Parathyroid adenoma (tissue), 2 donors: Measurements from ENCODE around the gene SLC17A2.

ENCODE experiments used
- H2AFZ ChIP-seq: fragments of 300-600 bp; sonication (generic); one replicate; pipeline ENCODE4 v1.7.0; 2017; ENCODE audit warnings: antibody characterized with exemption, mild to moderate bottlenecking
- H3K27ac ChIP-seq: fragments of 300-600 bp; sonication (generic); one replicate; pipeline ENCODE4 v1.7.0; 2017
- H3K27me3 ChIP-seq: fragments of 300-600 bp; sonication (generic); one replicate; pipeline ENCODE4 v1.7.0; 2017; ENCODE audit warnings: low read length; ENCODE audit not compliant: control insufficient read depth, insufficient read depth
- H3K36me3 ChIP-seq: fragments of 300-600 bp; sonication (generic); one replicate; pipeline ENCODE4 v1.7.0; 2017; ENCODE audit warnings: low read length; ENCODE audit not compliant: control insufficient read depth, insufficient read depth
- H3K4me1 ChIP-seq: fragments of 300-600 bp; sonication (generic); one replicate; pipeline ENCODE4 v1.7.0; 2017; ENCODE audit warnings: control low read depth
- H3K4me2 ChIP-seq: fragments of 300-600 bp; sonication (generic); one replicate; pipeline ENCODE4 v1.7.0; 2017; ENCODE audit warnings: low read length
- H3K4me3 ChIP-seq: fragments of 300-600 bp; sonication (generic); one replicate; pipeline ENCODE4 v1.7.0; 2017; ENCODE audit warnings: low read depth, low read length
- H3K79me2 ChIP-seq: fragments of 300-600 bp; sonication (generic); one replicate; pipeline ENCODE4 v1.7.0; 2017; ENCODE audit warnings: control low read depth
- H3K9ac ChIP-seq: fragments of 300-600 bp; sonication (generic); one replicate; pipeline ENCODE4 v1.7.0; 2017; ENCODE audit warnings: mild to moderate bottlenecking
- H3K9me3 ChIP-seq: fragments of 300-600 bp; sonication (generic); one replicate; pipeline ENCODE4 v1.7.0; 2017; ENCODE audit warnings: low read length; ENCODE audit not compliant: control insufficient read depth
- TF ChIP-seq, protein P1 (sequence below): fragments of 300-600 bp; sonication (generic); IDR thresholded peaks from one replicate; pipeline ENCODE4 v1.7.0; 2017; ENCODE audit warnings: antibody characterized with exemption, mild to moderate bottlenecking
- donor health status: primary hyperparathyroidism.

SLC17A2 gene

DNA sequence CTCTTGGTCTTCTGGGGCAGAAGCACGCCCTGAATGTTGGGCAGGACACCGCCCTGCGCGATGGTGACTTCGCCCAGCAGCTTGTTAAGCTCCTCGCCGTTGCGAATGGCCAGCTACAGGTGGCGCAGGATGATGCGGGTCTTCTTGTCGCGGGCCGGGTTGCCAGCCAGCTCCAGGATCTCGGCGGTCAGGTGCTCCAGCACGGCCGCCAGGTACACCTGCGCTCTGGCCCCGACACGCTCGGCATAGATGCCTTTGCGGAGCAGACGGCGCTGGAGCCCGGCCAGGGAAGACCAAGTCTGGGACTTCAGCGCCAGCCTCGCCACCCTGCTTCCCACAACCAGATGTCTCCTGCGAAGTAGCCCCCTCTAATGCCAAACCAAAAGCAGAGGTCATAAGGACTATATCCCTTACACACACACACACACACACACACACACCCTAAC lies 48.4 kb downstream of the SLC17A2 start:
- no peak overlapping the region for H3K27ac ChIP-seq
- TF ChIP-seq, protein P1, sequence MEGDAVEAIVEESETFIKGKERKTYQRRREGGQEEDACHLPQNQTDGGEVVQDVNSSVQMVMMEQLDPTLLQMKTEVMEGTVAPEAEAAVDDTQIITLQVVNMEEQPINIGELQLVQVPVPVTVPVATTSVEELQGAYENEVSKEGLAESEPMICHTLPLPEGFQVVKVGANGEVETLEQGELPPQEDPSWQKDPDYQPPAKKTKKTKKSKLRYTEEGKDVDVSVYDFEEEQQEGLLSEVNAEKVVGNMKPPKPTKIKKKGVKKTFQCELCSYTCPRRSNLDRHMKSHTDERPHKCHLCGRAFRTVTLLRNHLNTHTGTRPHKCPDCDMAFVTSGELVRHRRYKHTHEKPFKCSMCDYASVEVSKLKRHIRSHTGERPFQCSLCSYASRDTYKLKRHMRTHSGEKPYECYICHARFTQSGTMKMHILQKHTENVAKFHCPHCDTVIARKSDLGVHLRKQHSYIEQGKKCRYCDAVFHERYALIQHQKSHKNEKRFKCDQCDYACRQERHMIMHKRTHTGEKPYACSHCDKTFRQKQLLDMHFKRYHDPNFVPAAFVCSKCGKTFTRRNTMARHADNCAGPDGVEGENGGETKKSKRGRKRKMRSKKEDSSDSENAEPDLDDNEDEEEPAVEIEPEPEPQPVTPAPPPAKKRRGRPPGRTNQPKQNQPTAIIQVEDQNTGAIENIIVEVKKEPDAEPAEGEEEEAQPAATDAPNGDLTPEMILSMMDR = no peak

DNA sequence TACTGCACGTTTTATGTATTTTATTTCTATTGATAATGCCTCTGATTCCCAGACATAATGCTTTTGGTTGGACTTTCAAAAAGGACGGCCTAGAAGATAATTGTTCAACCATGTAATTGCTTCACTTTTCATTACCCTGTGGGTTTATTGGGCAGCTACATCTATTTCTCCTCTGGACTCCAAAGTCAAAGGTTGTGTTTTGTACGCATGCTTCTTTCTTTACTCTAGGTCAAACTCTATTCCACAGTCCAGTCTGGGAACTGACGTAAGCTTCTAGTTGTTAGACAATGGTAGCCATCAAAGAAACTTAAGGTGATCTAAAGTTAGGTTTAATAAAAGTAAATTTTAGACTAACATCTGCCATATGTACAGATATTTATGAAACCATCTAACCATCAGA lies 49.9 kb downstream of the SLC17A2 start:
- TF ChIP-seq, protein P1 = no peak
- Histone ChIP-seq H3K4me3 (no peak overlapping the region), H3K27me3 (no peaks in the 10 kb centered on the region), H3K4me2 (no peak overlapping the region), H3K36me3 (no peaks in the 10 kb centered on the region), H2AFZ (no peak overlapping the region), H3K27ac (no peak overlapping the region), H3K79me2 (no peaks in the 10 kb centered on the region), H3K9me3 (no peaks in the 10 kb centered on the region), H3K4me1 (no peaks in the 10 kb centered on the region), H3K9ac (no peak overlapping the region)

More for the DNA sequence above, 48.4 kb downstream of the SLC17A2 start:
- Histone ChIP-seq H3K36me3 (no peaks in the 10 kb centered on the region), H3K27me3 (no peaks in the 10 kb centered on the region), H3K4me1 (no peaks in the 10 kb centered on the region), H3K9me3 (no peaks in the 10 kb centered on the region), H3K4me2 (no peak overlapping the region), H3K79me2 (no peaks in the 10 kb centered on the region), H3K9ac (no peak overlapping the region), H3K4me3 (no peak overlapping the region), H2AFZ (no peak overlapping the region)

DNA sequence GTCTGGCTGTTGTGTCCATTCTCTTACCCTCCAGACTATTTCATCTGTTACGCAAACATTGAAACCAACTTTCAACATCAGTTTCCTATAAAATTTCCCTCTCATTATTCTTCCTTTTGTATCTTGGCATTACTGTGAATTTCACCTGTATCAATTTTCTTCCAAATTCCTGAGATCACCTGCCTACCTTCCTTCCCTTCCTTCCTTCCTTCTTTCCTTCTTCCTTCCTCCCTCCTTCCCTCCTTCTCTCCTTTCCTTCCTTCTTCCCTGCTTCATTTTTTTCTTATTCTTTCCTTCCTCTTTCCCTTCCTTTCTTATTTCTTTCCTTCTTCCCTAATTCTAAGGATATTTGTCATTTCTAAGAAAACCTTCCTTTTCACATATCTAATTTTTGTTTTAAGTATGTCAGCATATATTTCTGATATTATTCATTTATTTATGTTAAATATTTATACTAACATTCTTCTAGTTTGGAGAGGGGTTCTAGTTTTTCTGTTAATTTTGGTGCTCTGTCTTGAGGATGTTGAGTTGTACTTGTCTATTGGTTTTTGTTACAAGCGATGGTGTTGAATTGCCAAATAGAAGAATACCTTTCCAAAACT lies 51.7 kb downstream of the SLC17A2 start:
- Histone ChIP-seq H3K4me3 (no peak overlapping the region), H3K79me2 (no peaks in the 10 kb centered on the region), H3K9ac (no peak overlapping the region), H3K27me3 (no peaks in the 10 kb centered on the region), H3K36me3 (no peaks in the 10 kb centered on the region), H2AFZ (no peak overlapping the region), H3K27ac (no peak overlapping the region), H3K9me3 (no peaks in the 10 kb centered on the region), H3K4me2 (no peak overlapping the region), H3K4me1 (no peaks in the 10 kb centered on the region)
- TF ChIP-seq, protein P1 = no peak

- H3K9ac ChIP-seq = no peak overlapping the region
- H3K79me2 ChIP-seq = no peaks in the 10 kb centered on the region
- no peak overlapping the region for H3K27ac ChIP-seq
- TF ChIP-seq, protein P1 = no peak
- H3K4me1 ChIP-seq = no peaks in the 10 kb centered on the region
- no peaks in the 10 kb centered on the region for H3K27me3 ChIP-seq
- no peak overlapping the region for H3K4me3 ChIP-seq
- H3K36me3 ChIP-seq = no peaks in the 10 kb centered on the region
- no peaks in the 10 kb centered on the region for H3K9me3 ChIP-seq
- no peak overlapping the region for H2AFZ ChIP-seq
- H3K4me2 ChIP-seq = no peak overlapping the region
Measured at GRCh38 chr6:25875926-25876602, 54.4 kb downstream of the SLC17A2 start.

- Histone ChIP-seq H3K4me3 (no peak overlapping the region), H3K9ac (no peak overlapping the region), H3K4me2 (no peak overlapping the region), H3K9me3 (no peaks in the 10 kb centered on the region), H3K36me3 (no peaks in the 10 kb centered on the region), H3K79me2 (no peaks in the 10 kb centered on the region), H3K4me1 (no peaks in the 10 kb centered on the region), H3K27ac (no peak overlapping the region), H2AFZ (no peak overlapping the region), H3K27me3 (no peaks in the 10 kb centered on the region)
- TF ChIP-seq, protein P1 = no peak
Measured at GRCh38 chr6:25875563-25875905, 55.0 kb downstream of the SLC17A2 start.
